HG03095 (cell line): ENCODE data around the gene NARS2.
"Not testable (repeated sequence)": the region's sequence is repeated elsewhere in the genome, so short reads cannot be mapped to it uniquely, and the experiment has no call there.

ENCODE experiments used
- ATAC-seq: cut with Tn5 transposase; IDR thresholded peaks from one replicate; pipeline ENCODE4 v1.9.1; 2021; ENCODE audit warnings: moderate library complexity; ENCODE audit not compliant: unreplicated experiment

Gene NARS2

DNA sequence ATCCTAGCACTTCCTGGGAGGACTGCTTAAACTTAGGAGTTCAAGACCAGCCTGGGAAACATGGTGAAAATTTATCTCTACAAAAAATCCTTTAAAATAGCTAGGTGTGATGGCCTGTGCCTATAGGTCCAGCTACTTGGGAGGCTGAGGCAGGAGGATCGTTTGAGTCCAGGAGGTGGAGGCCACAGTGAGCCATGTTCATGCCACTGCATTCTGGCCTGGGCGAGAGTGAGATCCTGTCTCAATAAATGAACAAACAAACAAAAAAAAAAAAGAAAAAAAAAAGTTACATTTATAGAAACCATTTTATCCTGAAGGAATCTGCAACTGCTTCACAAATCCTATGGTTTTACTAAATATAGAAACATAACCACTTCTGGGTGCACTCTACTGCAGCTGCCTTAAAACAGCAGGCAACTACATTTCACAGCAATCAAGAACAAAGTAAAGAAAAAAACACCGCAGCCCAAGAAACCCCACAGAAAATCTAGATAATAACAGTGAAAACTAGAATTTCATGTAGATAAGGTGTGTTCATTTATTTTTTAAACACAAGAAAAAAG is 81.2 kb downstream of the NARS2 start:
- ATAC-seq: no peak

DNA sequence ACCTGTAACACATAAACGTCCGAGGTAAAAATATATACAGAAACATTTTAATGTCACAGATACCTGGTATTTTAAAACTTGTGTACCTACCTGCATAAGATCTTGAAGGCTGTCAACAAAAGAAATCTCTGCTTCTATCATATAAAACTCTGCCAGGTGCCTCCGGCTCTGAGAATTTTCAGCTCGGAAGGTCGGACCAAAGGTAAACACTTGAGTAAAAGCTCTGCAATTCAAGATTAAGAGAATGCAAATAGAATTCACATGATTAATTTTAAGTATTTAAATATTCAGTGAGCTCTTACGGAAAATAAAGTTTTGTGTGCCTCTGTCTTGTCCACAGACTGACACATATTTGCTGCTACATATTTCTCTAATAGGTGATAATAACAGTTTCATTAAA is 81.7 kb downstream of the NARS2 start:
- no peak for ATAC-seq

DNA sequence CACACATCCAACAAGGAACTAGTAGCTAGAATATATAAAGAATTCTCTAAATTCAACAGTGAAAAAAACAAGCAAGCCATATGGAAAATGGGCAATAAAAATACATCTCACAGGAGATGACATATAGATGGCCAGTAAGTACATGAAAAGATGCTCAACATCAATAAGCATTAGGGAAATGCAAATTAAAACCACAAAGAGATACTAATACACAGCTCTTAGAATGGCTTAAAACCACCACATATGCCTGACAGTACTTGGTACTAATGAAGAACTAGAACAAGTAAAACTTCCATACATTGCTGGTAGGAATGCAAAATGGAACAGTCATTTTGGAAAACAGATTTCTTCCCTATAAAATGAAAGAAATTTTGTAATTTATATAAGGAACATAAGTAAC is 85.5 kb downstream of the NARS2 start:
- no peak for ATAC-seq

DNA sequence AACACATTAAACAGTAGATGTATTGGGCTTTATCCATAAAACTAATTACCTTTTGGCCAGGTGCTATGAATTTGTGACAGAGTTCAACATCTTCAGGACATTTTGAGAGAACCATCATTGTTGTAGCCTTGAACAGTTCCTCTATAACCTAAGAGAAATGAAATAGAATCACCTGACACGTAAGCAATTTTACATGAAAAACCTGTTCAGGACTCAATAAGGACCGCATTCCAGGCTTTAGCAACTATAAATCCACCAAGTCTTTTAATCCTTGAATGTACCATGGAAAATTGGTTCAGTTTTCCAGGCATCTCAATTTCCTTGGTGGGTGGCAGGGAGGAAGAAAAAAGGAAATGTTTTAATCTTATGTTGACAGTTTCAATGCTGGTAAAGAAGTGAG is 96.1 kb downstream of the NARS2 start:
- no peak for ATAC-seq

DNA sequence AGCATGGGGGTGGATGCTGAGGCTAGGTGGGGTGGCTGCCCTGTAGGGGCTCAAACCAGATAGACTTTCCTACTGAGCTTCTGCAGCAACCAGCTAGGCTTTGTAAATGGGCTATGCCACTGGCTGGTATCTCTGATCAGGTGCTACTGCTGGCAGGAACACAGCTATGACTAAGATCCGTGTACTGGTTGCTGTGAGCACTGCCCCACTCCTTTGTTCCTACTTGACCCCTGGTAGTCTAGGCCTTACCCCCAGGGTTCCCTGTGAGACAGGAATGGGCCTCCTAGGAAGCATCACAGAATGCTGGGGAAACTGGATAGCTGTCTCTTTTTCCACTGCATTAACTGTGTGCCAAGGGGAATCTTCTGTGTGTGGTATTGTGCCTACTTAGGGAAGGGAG is 98.6 kb downstream of the NARS2 start:
- no peak for ATAC-seq

DNA sequence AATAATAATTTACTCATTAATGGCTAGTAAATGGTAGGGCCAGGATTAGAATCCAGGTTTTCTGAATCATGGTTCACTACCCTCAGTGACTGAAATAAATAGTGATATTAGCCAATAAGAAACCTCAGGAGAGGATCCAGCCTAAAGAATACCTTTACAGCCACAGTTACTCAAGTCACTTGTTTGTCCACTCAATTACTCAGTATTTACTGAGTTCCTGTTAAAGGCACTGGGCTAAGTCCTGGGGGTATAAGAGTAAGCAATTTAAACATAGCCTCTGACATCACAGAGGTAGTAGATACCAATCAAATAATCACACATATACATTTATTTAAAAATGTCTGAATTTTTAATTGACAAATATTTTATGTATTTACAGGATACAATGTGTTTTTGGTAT is 100.2 kb downstream of the NARS2 start:
- ATAC-seq: no peak

DNA sequence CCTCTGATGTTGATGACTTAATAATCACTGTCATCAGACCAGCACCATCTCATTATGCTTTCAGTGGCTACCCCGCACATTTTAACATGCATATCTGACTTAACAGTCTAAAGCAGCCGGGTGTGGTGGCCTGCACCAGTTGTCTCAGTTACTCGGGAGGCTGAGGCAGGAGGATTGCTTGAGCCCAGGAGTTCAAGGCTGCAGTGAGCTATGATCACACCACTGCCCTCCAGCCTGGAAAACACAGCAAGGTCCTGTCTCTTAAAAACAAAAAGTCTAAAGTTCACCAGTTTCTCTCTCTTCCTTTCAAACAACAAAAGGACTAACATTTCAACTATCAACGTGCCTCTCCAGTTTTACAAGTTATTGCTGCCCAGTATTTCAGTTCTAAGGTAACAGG is 101.8 kb downstream of the NARS2 start:
- ATAC-seq: no peak

DNA sequence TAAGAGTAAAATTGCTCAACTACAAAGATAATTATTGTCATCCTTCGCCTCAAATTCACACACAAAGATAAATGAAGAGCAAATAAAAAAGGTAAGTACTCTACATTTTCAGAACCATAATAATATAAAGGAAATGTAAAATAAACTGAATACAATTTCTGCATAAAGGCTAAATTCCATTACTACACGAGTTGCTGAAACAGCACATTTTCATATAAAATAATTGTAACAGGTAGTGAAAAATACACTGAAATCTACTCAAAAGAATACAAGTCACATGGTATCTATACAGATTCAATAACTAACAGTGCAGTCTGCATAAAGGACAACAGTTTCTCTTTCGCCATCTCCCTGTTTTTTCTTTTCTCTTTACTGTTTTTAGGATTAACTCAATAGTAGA is 102.3 kb downstream of the NARS2 start:
- ATAC-seq: no peak

DNA sequence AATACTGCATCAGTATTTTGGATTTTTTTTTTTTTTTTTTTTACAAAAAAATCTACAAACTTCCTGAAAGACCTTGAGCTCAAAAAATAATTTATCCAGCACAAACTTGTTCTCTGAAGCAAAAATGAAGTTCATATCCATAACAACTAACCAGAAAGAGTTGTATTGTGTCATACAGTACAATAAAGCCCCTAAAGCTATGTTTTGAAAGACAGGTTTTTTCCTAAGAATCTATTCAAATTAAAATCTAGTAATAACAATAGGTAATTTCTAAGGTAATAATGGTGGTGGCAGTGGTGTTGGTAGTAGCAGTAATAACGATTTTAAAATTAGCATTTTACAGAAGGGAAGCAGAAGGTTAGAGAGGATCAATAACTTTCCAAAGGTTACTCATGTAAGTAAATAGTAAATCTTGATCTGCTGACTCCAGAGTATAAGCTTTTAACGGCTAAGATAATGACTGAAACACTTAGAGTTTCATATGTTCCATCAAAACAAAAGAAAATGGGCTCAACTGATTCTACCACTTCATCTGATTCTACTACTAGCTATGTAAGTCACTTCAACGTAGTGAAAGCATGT is 103.7 kb downstream of the NARS2 start:
- no peak for ATAC-seq

DNA sequence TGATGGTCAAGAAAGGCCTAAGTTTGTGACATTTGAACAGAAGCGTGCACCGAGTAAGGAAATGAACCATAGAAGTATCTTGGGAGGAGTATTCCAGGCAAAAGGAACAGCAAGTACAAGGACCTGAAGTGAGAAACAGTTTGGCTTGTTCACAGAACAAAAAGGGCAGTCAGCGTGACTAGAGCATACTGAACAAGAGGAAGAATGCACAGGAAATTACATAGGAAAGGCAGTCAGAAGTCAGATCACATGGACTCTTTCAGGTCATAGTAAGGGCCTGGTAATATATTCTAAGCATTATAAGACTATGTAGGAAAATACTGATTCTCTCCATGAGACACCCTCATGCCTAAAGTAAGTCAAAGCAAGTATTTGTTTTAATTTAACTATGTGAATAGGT is 104.8 kb downstream of the NARS2 start:
- no peak for ATAC-seq

DNA sequence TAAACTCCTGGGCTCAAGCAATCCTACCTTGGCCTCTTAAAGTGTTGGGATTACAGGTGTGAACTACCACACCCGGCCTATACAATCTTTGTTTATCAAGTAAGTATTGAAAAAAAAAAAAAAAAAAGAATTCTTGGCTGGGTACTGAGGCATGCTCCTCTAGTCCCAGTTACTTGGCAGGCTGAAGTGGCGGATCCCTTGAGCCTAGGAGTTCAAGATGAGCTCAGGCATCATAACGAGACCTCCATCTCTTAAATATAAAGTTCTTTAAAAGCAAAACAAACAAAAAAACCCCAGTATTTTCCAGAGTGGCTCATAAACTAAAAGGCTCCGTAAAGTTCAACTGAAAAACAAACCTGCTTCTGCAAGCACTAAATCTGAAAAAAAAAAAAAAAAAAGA is 106.7 kb downstream of the NARS2 start:
- no peak for ATAC-seq

DNA sequence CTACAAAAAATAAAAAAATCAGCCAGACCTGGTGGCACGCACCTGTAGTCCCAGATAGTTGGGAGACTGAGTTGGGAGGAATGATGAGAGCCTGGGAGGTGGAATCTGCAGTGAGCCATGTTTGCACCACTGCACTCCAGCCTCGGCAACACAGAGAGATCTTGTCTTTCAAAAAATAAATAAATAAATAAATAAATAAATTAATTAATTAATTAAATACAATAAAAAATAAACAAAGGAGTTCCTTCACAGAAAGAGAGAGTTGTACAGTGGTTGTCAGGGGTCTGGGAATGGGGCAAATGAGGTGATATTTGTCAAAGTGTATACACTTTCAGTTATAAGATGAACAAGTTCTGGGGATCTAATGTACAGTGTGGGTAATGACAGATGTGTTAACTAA is 107.3 kb downstream of the NARS2 start:
- ATAC-seq: no peak

DNA sequence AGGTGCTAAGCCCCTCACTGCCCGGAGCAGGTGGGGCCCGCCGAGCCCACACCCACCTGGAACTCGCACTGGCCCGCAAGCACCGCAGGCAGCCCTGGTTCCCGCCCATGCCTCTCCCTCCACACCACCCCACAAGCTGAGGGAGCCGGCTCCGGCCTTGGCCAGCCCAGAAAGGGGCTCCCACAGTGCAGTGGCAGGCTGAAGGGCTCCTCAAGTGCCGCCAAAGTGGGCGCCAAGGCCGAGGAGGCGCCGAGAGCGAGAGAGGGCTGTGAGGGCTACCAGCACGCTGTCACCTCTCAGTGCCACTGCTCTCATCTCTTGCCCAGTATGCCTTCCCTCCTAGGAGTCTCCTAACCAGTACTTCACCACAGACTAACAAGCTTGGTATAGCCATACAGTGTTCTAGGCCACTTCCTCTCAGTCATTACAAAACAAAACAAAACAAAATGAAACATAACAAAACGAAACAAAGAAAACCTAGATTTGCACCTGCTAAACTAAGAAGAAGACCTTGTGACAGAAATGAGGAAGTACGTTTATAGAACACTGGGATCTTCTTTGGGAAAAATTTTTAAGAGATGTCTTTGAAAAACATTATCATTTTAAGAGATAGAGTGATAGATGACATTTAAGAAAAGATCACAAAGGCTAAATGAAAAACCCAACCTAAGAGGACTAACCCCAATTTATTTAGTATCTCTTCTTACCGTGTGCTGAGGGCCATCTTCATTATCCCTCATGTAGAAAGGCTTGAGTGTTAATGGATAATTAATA is 109.3 kb downstream of the NARS2 start:
- peak; percentile 98 for ATAC-seq

DNA sequence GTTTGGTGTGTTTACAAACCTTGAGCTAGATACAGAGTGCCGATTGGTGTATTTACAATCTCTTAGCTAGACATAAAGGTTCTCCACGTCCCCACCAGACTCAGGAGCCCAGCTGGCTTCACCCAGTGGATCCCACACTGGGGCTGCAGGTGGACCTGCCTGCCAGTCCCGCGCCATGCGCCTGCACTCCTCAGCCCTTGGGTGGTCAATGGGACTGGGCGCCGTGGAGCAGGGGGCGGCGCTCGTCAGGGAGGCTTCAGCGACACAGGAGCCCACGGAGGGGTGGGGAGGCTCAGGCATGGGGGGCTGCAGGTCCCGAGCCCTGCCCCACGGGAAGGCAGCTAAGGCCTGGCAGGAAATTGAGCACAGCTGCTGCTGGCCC is 109.9 kb downstream of the NARS2 start:
- ATAC-seq: not testable (repeated sequence)

DNA sequence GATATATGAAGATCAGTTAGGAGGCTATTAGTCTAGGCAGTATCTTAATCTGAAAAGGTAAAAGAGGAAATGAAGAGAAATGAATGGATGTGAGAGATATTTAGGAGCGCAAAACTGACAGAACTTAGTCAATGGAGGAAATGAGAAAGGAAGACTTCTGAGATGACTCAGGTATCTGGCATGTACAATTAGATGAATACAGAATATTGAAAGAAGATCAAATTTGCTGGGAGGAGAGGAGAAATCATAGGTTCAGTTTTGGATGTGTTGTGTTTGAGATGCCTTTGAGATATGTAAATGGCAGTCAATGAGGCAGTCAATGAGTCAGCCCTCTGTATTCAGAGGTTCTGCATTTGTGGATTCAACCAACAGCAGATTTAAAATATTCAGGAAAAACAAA is 114.2 kb downstream of the NARS2 start:
- ATAC-seq: peak; percentile 38

DNA sequence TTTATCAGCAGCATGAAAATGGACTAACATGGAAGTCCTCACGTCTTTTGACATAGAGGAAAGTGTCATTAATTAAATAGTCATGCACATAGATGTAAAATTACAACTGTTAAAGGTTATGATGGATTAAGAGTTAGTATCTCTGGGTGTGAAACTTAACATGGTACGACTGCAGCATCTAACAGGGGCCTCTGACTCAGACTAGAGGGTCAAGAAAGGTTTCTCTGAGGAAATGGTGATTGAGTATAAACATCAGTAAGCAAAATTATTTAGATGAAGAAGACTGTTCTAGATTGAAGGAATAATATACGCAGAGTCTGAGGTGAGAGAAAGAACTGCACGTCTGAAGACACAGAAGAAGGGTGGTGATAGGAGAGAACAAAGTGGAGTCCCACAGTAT is 114.9 kb downstream of the NARS2 start:
- ATAC-seq: no peak

DNA sequence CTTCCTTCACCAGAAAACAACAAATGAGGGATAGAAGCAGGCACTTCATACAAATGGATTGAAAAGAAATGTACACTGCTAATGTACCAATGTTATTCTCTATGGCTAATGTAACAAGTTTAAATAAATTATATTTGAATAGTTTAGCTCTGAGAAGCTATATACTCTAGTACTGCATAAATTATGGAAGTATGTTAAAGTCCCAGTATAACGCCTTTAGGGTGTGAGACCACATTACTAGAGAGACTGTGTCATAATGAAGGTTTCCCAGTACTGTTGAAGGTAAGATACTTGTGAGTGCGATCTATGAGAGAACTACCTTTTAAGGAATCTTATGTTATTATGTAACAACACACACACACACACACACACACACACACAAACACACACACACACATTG is 117.2 kb downstream of the NARS2 start:
- ATAC-seq: no peak

DNA sequence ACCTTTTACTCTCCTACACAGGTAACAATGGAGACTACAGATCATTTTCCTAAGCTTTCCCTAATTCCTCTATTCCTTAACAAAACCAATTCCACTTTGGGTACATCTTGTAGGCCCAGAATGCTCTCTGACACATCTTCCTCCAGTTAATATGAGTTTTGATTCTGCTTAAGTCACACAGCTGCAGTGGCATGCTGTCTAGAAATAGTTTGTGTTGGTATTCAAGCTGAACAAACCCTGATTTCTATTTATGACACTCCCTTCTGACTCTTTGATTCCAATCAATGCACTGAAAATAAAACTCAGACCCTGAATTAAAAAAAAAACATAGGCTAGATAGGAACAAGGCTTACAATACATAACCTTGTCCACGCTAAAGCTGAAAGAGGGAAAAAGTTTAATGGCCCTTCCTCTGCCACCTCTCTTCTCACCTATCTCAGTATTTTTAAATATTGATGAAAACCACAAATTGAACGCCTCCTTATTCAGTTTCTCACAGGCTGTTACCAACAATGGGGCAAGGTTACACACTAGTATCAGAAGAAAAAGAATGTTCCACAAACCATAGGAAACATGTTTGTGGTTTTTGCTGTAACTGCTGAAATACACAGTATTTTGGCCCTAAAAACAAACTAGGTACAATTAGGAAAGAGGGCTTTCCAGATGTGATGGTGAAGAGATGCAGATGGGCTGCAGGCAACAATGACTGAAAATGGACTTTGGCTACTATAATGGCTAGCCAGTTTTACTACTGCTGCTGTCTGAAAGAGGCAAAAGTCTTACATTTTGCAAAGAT is 121.3 kb downstream of the NARS2 start:
- no peak for ATAC-seq

DNA sequence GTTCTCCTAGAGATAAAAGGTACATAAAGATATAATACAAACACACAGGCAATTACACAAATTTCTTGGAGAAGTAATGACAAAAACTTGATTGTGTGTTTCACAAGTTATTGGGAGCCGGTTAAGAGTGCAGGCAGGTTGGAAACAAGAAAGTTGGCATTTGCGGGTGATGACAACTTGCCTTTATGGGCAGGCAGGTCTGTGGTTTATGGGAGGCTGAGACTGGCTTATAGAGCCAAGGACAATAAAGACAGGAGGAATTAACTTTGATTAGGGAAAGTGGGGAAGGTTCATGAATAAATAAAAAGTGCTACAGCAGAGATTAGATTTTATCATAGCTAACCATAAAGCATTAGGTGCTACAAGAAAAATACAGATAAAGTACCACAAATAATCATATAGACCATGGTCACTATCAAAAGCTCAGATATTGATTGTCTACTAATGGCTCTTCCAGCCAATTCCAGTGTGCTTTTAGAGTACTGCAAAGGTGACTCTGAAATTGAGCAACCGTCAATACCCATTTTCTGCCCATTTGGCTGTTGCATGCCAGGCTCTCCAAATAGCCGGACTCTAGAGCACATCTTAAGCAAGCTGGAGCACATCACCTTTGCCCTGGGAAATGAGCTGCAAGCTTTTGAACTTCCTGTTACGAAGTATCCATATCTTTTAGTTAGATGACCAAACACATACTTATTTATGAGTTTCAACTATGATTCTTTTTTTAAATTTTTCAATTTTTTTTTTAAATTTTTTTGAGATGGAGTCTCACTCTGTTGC is 123.1 kb downstream of the NARS2 start:
- no peak for ATAC-seq

DNA sequence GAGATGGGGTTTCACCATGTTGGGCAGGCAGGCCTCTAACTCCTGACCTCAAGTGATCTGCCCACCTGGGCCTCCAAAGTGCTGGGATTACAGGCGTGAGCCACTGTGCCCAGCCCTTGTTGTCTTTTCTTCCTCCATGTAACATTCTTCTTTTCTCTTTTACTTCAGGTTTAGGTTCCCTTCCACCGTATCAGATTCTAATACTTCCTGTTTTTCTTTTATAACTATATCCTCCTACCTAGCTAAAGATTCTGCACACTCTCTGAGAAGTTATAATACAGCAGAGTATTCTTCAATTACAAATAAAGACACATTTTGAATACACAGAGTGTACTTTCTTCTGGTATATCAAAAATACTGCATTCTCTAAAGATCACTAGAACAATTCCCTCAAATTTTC is 123.8 kb downstream of the NARS2 start:
- no peak for ATAC-seq

DNA sequence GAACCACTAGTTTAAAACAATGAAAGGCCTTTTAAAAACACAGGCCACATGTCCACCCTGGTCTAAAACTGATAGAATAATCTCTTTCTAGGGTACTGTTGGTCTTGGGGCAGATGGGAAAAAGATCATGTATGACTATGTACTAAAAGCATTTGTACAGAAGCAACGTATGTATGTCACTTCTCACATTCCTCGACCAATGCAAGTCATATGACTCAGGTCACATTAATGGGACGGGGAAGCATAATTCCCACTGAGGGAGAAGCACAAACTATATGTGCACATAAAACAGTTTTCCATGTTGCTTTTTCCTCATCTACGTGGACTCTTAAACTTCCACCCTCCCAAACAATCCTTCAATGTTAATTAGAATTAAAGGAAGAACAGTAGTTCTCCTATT is 124.8 kb downstream of the NARS2 start:
- ATAC-seq: no peak
